PFSK-1 (cell line): ENCODE measurements around the gene RAI2.

Source experiments
- FOXP2 ChIP-seq: optimal IDR thresholded peaks from 2 replicates; pipeline ENCODE3; 2011; ENCODE audit warnings: borderline replicate concordance, control low read depth, inconsistent platforms; ENCODE audit not compliant: insufficient read depth; ENCODE audit errors: extremely low read length, extremely low read depth
- POLR2AphosphoS5 ChIP-seq: IDR thresholded peaks from 2 replicates; pipeline ENCODE4 v1.6.1; 2012; ENCODE audit warnings: low read depth, mild to moderate bottlenecking, control low read depth, low read length, moderate library complexity
- SIN3A ChIP-seq: IDR thresholded peaks from 2 replicates; pipeline ENCODE4 v1.6.1; 2012; ENCODE audit warnings: mild to moderate bottlenecking, low read length, moderate library complexity, borderline replicate concordance; ENCODE audit not compliant: insufficient read depth
- TAF1 ChIP-seq: IDR thresholded peaks from 2 replicates; pipeline ENCODE4 v1.6.1; 2012; ENCODE audit warnings: low read length, control low read depth, borderline replicate concordance; ENCODE audit not compliant: insufficient read depth
- TF ChIP-seq, protein P1 (sequence below), 2 experiments: IDR thresholded peaks; 2 replicates each; pipeline versions ENCODE4 v1.6.1 to v1.8.0; 2011 to 2012; ENCODE audit warnings: low read depth in 2 of 2, low read length in 2 of 2, control low read depth in 1 of 2, inconsistent platforms in 1 of 2, mild to moderate bottlenecking in 1 of 2, moderate library complexity in 1 of 2; ENCODE audit not compliant: insufficient read depth in 1 of 2

Gene RAI2

DNA sequence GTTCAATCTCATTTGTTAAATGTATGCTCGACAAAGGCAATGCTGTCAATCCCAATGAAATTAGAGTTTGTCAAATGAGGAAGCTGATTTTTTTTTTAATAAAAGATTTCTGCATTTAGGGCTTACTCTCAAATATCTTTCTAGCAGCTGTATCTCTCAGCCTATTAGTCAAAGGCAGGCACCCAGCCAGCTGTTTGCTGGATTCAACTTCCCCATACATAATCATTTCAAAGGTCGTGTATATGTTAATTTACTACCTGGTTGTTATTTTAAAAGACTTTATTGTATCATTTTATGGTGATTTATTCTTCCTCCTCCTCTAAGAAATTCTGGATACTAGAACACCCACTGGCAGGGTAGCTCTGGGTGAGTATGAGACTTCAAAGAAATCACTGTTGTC is 27.1 kb downstream of the RAI2 start:
- TF ChIP-seq POLR2AphosphoS5 (no peak), TAF1 (no peak), SIN3A (no peak), FOXP2 (no peak)
- TF ChIP-seq, protein P1, sequence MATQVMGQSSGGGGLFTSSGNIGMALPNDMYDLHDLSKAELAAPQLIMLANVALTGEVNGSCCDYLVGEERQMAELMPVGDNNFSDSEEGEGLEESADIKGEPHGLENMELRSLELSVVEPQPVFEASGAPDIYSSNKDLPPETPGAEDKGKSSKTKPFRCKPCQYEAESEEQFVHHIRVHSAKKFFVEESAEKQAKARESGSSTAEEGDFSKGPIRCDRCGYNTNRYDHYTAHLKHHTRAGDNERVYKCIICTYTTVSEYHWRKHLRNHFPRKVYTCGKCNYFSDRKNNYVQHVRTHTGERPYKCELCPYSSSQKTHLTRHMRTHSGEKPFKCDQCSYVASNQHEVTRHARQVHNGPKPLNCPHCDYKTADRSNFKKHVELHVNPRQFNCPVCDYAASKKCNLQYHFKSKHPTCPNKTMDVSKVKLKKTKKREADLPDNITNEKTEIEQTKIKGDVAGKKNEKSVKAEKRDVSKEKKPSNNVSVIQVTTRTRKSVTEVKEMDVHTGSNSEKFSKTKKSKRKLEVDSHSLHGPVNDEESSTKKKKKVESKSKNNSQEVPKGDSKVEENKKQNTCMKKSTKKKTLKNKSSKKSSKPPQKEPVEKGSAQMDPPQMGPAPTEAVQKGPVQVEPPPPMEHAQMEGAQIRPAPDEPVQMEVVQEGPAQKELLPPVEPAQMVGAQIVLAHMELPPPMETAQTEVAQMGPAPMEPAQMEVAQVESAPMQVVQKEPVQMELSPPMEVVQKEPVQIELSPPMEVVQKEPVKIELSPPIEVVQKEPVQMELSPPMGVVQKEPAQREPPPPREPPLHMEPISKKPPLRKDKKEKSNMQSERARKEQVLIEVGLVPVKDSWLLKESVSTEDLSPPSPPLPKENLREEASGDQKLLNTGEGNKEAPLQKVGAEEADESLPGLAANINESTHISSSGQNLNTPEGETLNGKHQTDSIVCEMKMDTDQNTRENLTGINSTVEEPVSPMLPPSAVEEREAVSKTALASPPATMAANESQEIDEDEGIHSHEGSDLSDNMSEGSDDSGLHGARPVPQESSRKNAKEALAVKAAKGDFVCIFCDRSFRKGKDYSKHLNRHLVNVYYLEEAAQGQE (IDR thresholded peaks at IDR 0.05; ENCODE audit: insufficient read depth in 1 of 2, low read depth in 2 of 2, low read length in 2 of 2), result no peak

- TF ChIP-seq POLR2AphosphoS5 (no peak), SIN3A (no peak), TAF1 (no peak), FOXP2 (no peak)
- TF ChIP-seq, protein P1 (IDR thresholded peaks at IDR 0.05; ENCODE audit: insufficient read depth in 1 of 2, low read depth in 2 of 2, low read length in 2 of 2), result no peak
Observed at GRCh38 chrX:17831255-17831654, 29.8 kb downstream of the RAI2 start.

DNA sequence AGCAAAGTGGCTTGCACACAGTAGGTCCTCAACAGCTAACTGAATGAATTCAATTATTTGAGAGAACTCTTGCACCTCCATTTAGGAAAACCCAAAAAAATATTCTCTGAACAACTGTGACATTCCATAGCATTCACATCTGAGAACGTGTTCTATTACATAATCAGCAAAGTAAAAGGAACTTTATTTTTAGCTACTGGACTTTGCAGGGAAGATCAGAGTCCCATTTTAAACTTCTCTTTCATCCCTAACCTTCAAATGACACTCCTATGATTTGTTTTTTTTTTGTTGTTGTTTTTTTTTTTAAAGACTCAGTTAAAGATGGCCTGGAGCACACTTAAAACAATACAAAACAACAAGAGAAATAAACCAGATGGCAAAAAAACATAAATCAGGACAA is 30.9 kb downstream of the RAI2 start:
- no peak for TF ChIP-seq SIN3A
- TF ChIP-seq, protein P1 (IDR thresholded peaks at IDR 0.05; ENCODE audit: insufficient read depth in 1 of 2, low read depth in 2 of 2, low read length in 2 of 2), result no peak
- TF ChIP-seq POLR2AphosphoS5, result no peak
- TF ChIP-seq TAF1, result no peak
- TF ChIP-seq FOXP2, result no peak

GRCh38 chrX:17829566-17829965 is 31.5 kb downstream of the RAI2 start:
- TF ChIP-seq POLR2AphosphoS5, result no peak
- TF ChIP-seq, protein P1 (IDR thresholded peaks at IDR 0.05; ENCODE audit: insufficient read depth in 1 of 2, low read depth in 2 of 2, low read length in 2 of 2), result no peak

DNA sequence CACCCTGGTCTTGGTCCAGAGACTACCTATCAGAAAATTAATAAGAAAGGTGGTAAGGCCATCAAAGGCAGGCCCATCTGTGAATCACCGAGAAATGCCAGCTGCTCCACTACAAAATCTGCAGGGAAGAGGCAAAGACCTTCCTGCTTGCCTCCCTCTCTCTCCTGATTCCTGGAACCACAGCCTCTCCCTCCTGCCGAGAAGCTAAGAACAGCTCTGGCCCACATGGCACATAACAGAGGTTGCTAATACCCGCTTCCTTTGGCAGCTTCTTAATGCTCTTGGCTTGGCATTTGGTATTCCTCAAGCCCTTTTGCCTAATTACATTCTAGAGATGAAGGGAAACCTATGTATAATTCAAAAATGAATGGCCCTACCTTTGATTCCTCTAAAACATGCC is 32.9 kb downstream of the RAI2 start:
- TF ChIP-seq TAF1, result no peak
- TF ChIP-seq SIN3A, result no peak
- TF ChIP-seq POLR2AphosphoS5, result no peak
- TF ChIP-seq, protein P1 (IDR thresholded peaks at IDR 0.05; ENCODE audit: insufficient read depth in 1 of 2, low read depth in 2 of 2, low read length in 2 of 2), result no peak
